Measurements from ENCODE around the gene ATP8A1. TPM values are rescaled to one million over a fixed set of nuclear protein-coding genes. Genes with fewer than 3 reads are reported as not detected.

ATP8A1 gene
- total RNA-seq, 2 donors from 2014 or later, result 37.4 to 70.9 TPM

- ATAC-seq (no peak), DNase-seq (no peak)
- intact Hi-C loops (cut with DNase I), result no loop called here
- Histone ChIP-seq H3K27ac (no peak overlapping the region), H3K4me1 (peaks cover 25% of the 10 kb centered on the region), H3K27me3 (no peaks in the 10 kb centered on the region), H3K4me3 (no peak overlapping the region), H3K36me3 (replicated peaks in 1 of 2; ENCODE audit: insufficient read depth in 1 of 2, low read depth in 2 of 2) (no peaks in the 10 kb centered on the region), H3K9me3 (no peaks in the 10 kb centered on the region)
- WGBS, 2 donors, result 65 to 86% methylated on average over 4 of the region's 4 CpGs
- no peak for TF ChIP-seq POLR2A (IDR thresholded peaks at IDR 0.05)
- TF ChIP-seq, protein P1, sequence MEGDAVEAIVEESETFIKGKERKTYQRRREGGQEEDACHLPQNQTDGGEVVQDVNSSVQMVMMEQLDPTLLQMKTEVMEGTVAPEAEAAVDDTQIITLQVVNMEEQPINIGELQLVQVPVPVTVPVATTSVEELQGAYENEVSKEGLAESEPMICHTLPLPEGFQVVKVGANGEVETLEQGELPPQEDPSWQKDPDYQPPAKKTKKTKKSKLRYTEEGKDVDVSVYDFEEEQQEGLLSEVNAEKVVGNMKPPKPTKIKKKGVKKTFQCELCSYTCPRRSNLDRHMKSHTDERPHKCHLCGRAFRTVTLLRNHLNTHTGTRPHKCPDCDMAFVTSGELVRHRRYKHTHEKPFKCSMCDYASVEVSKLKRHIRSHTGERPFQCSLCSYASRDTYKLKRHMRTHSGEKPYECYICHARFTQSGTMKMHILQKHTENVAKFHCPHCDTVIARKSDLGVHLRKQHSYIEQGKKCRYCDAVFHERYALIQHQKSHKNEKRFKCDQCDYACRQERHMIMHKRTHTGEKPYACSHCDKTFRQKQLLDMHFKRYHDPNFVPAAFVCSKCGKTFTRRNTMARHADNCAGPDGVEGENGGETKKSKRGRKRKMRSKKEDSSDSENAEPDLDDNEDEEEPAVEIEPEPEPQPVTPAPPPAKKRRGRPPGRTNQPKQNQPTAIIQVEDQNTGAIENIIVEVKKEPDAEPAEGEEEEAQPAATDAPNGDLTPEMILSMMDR (IDR thresholded peaks at IDR 0.05), result no peak
These were observed 7.0 kb downstream of the ATP8A1 start for GRCh38 chr4:42649870-42650269.

- H3K27me3 ChIP-seq, result no peaks in the 10 kb centered on the region
- ATAC-seq, result no peak
- no peaks in the 10 kb centered on the region for H3K4me1 ChIP-seq
- intact Hi-C loops (cut with DNase I), result no loop called here
- TF ChIP-seq, protein P1 (IDR thresholded peaks at IDR 0.05), result no peak
- TF ChIP-seq POLR2A (IDR thresholded peaks at IDR 0.05), result no peak
- no peaks in the 10 kb centered on the region for H3K36me3 ChIP-seq (replicated peaks in 1 of 2; ENCODE audit: insufficient read depth in 1 of 2, low read depth in 2 of 2)
- no peak overlapping the region for H3K27ac ChIP-seq
- H3K9me3 ChIP-seq, result no peaks in the 10 kb centered on the region
- WGBS, 2 donors, result 88 to 89% methylated on average over 2 of the region's 2 CpGs
- DNase-seq, result no peak
- H3K4me3 ChIP-seq, result no peak overlapping the region
These were observed 9.8 kb downstream of the ATP8A1 start for GRCh38 chr4:42646999-42647541.

- WGBS, 2 donors, result 93% methylated on average over 8 of the region's 8 CpGs
- intact Hi-C loops (cut with DNase I), result no loop called here
- H3K4me1 ChIP-seq, result peaks cover 4% of the 10 kb centered on the region
- no peaks in the 10 kb centered on the region for H3K36me3 ChIP-seq (replicated peaks in 1 of 2; ENCODE audit: insufficient read depth in 1 of 2, low read depth in 2 of 2)
- no peak overlapping the region for H3K4me3 ChIP-seq
- no peak for TF ChIP-seq POLR2A (IDR thresholded peaks at IDR 0.05)
- TF ChIP-seq, protein P1 (IDR thresholded peaks at IDR 0.05), result no peak
- no peaks in the 10 kb centered on the region for H3K9me3 ChIP-seq
- H3K27me3 ChIP-seq, result no peaks in the 10 kb centered on the region
- ATAC-seq, result no peak
- no peak overlapping the region for H3K27ac ChIP-seq
- DNase-seq, result no peak
These were observed 10.7 kb downstream of the ATP8A1 start for GRCh38 chr4:42646013-42646784.

DNA sequence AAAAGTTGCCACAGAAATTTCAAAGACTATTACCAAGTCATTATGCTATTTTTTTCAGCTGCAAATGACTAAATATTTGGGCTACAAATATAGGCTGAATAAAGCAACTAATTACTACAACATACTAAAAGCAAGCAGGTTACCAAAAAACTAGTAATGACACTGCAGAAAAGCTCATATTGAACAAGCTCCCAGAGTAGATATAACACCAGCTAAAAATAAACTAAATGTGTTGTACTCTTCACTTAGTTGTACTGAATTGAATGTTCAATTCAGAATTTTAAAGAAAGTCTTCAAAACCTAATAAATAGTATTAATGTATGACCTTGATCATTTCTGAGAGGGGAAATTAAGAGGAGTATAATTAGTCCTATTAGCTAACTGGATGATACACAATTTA is 12.0 kb downstream of the ATP8A1 start:
- ATAC-seq, result no peak
- Histone ChIP-seq H3K4me1 (peaks cover 4% of the 10 kb centered on the region), H3K9me3 (no peaks in the 10 kb centered on the region), H3K27ac (no peak overlapping the region), H3K27me3 (no peaks in the 10 kb centered on the region), H3K4me3 (no peak overlapping the region), H3K36me3 (replicated peaks in 1 of 2; ENCODE audit: insufficient read depth in 1 of 2, low read depth in 2 of 2) (no peaks in the 10 kb centered on the region)
- no peak for TF ChIP-seq POLR2A (IDR thresholded peaks at IDR 0.05)
- intact Hi-C loops (cut with DNase I), result no loop called here
- no peak for DNase-seq

- ATAC-seq, result no peak
- intact Hi-C loops (cut with DNase I), result no loop called here
- no peak overlapping the region for H3K27ac ChIP-seq
These were observed 13.2 kb downstream of the ATP8A1 start for GRCh38 chr4:42643685-42644084.

More at GRCh38 chr4:42643685-42644084, 13.2 kb downstream of the ATP8A1 start:
- no peak for TF ChIP-seq POLR2A (IDR thresholded peaks at IDR 0.05)
- TF ChIP-seq, protein P1 (IDR thresholded peaks at IDR 0.05), result no peak
- H3K27me3 ChIP-seq, result no peaks in the 10 kb centered on the region
- no peaks in the 10 kb centered on the region for H3K36me3 ChIP-seq (replicated peaks in 1 of 2; ENCODE audit: insufficient read depth in 1 of 2, low read depth in 2 of 2)
- H3K9me3 ChIP-seq, result no peaks in the 10 kb centered on the region
- H3K4me1 ChIP-seq, result peaks cover 4% of the 10 kb centered on the region
- no peak for DNase-seq
- no peak overlapping the region for H3K4me3 ChIP-seq
- 68 to 80% methylated on average over 5 of the region's 5 CpGs for WGBS, 2 donors

All from body of pancreas (tissue), 4 donors.